DOHH2 (cell line): ENCODE results near the gene SCN5A.

Experiments used
- H3F3A ChIP-seq: fragments of 200-600 bp; sonication (generic), shearing (Covaris generic); 2 replicates; pipeline ENCODE4 v1.6.0; 2016; ENCODE audit warnings: antibody characterized with exemption, mild to moderate bottlenecking; ENCODE audit not compliant: control insufficient read depth, insufficient read depth
- H3K27ac ChIP-seq: fragments of 200-600 bp; sonication (generic); 2 replicates; pipeline ENCODE4 v1.5.1; 2014; ENCODE audit warnings: low read depth, mild to moderate bottlenecking, low read length, moderate library complexity
- H3K27me3 ChIP-seq: fragments of 200-600 bp; sonication (generic); 2 replicates; pipeline ENCODE4 v1.6.1; 2014; ENCODE audit warnings: mild to moderate bottlenecking, low read length, mixed read lengths; ENCODE audit not compliant: control insufficient read depth
- H3K36me3 ChIP-seq: fragments of 200-600 bp; sonication (generic); 2 replicates; pipeline ENCODE4 v1.6.1; 2014; ENCODE audit warnings: mild to moderate bottlenecking, low read length, moderate library complexity, mixed read lengths; ENCODE audit not compliant: control insufficient read depth
- H3K4me1 ChIP-seq: fragments of 200-600 bp; sonication (generic); 2 replicates; pipeline ENCODE4 v1.6.1; 2014; ENCODE audit warnings: mild to moderate bottlenecking, low read length, mixed read lengths; ENCODE audit not compliant: control insufficient read depth
- H3K4me2 ChIP-seq: fragments of 200-600 bp; sonication (generic); 2 replicates; pipeline ENCODE4 v1.6.0; 2014; ENCODE audit warnings: mild to moderate bottlenecking, low read length, moderate library complexity
- H3K4me3 ChIP-seq: fragments of 200-600 bp; sonication (generic); 2 replicates; pipeline ENCODE4 v1.5.1; 2014; ENCODE audit warnings: mild to moderate bottlenecking, low read length, mixed read lengths
- H3K79me2 ChIP-seq: fragments of 200-600 bp; sonication (generic); 2 replicates; pipeline ENCODE4 v1.6.1; 2014; ENCODE audit warnings: mild to moderate bottlenecking, low read length, mixed read lengths; ENCODE audit not compliant: control insufficient read depth
- H3K9me2 ChIP-seq: fragments of 200-600 bp; sonication (generic); replicated peaks from 2 replicates; pipeline ENCODE4 v1.6.1; 2014; ENCODE audit warnings: mild to moderate bottlenecking, low read length, mixed read lengths; ENCODE audit not compliant: control insufficient read depth
- H3K9me3 ChIP-seq: fragments of 200-600 bp; sonication (generic); 2 replicates; pipeline ENCODE4 v1.6.1; 2014; ENCODE audit warnings: antibody characterized with exemption, low read length, mixed read lengths; ENCODE audit not compliant: control insufficient read depth, insufficient read depth
- H4K20me1 ChIP-seq: fragments of 200-600 bp; sonication (generic); 2 replicates; pipeline ENCODE4 v1.6.0; 2014; ENCODE audit warnings: low read depth, mild to moderate bottlenecking, antibody characterized with exemption, low read length, moderate library complexity; ENCODE audit not compliant: control insufficient read depth, insufficient read depth
- EZH2phosphoT487 ChIP-seq: fragments of 200-600 bp; sonication (generic); IDR thresholded peaks from 2 replicates; pipeline ENCODE4 v1.6.1; 2017; ENCODE audit warnings: borderline replicate concordance, mild to moderate bottlenecking, antibody characterized with exemption, low read length, moderate library complexity, mixed read lengths
- TF ChIP-seq, protein P1 (sequence below): fragments of 200-600 bp; sonication (generic); IDR thresholded peaks from one replicate; pipeline ENCODE4 v1.5.1; 2014; ENCODE audit warnings: antibody characterized with exemption, mild to moderate bottlenecking, low read depth, low read length; ENCODE audit not compliant: poor library complexity, severe bottlenecking

Gene SCN5A

DNA sequence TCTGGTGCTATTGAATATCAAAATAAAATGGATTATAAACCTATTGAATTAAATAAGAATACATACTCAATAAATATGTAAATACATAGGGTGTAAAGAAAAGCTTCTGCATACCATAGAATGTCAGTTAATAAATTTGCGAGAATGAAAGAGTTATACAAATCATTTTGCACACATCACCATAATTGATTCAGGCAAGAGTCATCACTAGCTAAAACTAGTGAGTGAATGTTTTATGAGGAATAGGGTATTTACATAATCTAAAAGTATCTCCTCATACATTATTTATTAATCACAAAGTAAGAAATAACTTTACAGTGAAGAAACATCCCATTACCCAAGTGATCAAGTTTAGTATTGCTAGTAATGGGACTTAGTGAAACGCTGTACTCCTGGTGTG is 139.8 kb downstream of the SCN5A start:
- no peaks in the 10 kb centered on the region for H3K79me2 ChIP-seq
- TF ChIP-seq, protein P1, sequence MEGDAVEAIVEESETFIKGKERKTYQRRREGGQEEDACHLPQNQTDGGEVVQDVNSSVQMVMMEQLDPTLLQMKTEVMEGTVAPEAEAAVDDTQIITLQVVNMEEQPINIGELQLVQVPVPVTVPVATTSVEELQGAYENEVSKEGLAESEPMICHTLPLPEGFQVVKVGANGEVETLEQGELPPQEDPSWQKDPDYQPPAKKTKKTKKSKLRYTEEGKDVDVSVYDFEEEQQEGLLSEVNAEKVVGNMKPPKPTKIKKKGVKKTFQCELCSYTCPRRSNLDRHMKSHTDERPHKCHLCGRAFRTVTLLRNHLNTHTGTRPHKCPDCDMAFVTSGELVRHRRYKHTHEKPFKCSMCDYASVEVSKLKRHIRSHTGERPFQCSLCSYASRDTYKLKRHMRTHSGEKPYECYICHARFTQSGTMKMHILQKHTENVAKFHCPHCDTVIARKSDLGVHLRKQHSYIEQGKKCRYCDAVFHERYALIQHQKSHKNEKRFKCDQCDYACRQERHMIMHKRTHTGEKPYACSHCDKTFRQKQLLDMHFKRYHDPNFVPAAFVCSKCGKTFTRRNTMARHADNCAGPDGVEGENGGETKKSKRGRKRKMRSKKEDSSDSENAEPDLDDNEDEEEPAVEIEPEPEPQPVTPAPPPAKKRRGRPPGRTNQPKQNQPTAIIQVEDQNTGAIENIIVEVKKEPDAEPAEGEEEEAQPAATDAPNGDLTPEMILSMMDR, result no peak
- H3K4me3 ChIP-seq, result no peak overlapping the region
- no peaks in the 10 kb centered on the region for H3K4me1 ChIP-seq
- no peaks in the 10 kb centered on the region for H3K27me3 ChIP-seq
- H4K20me1 ChIP-seq, result no peaks in the 10 kb centered on the region
- no peaks in the 10 kb centered on the region for H3K9me3 ChIP-seq
- H3F3A ChIP-seq, result no peaks in the 10 kb centered on the region
- H3K9me2 ChIP-seq, result no peaks in the 10 kb centered on the region
- H3K27ac ChIP-seq, result no peak overlapping the region
- H3K4me2 ChIP-seq, result no peak overlapping the region
- peaks cover 48% of the 10 kb centered on the region for H3K36me3 ChIP-seq

DNA sequence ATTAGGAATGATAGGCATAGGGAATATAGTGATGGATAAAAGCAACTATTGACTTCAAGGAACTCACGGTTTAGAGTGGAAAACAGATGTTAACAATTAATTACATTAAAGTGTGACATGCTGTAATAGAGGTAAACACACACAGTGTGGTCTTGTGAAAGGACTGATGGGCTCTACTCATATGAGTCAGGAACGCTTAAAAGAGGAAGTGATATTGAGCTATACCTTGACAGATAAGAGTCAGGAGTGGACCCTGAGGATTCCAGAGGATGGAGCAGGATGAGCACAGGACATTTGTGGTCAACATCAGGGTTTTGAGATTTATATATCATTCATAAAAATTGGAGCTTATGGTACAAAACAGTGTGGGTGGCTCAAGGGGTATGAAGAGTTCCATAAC is 142.4 kb downstream of the SCN5A start:
- Histone ChIP-seq H4K20me1 (no peaks in the 10 kb centered on the region), H3F3A (no peaks in the 10 kb centered on the region), H3K9me3 (no peaks in the 10 kb centered on the region), H3K4me2 (no peak overlapping the region), H3K27ac (no peak overlapping the region), H3K4me3 (no peak overlapping the region), H3K79me2 (no peaks in the 10 kb centered on the region), H3K27me3 (no peaks in the 10 kb centered on the region), H3K9me2 (no peaks in the 10 kb centered on the region), H3K4me1 (no peaks in the 10 kb centered on the region), H3K36me3 (peaks cover 60% of the 10 kb centered on the region)
- TF ChIP-seq EZH2phosphoT487, result no peak
- TF ChIP-seq, protein P1, result no peak

DNA sequence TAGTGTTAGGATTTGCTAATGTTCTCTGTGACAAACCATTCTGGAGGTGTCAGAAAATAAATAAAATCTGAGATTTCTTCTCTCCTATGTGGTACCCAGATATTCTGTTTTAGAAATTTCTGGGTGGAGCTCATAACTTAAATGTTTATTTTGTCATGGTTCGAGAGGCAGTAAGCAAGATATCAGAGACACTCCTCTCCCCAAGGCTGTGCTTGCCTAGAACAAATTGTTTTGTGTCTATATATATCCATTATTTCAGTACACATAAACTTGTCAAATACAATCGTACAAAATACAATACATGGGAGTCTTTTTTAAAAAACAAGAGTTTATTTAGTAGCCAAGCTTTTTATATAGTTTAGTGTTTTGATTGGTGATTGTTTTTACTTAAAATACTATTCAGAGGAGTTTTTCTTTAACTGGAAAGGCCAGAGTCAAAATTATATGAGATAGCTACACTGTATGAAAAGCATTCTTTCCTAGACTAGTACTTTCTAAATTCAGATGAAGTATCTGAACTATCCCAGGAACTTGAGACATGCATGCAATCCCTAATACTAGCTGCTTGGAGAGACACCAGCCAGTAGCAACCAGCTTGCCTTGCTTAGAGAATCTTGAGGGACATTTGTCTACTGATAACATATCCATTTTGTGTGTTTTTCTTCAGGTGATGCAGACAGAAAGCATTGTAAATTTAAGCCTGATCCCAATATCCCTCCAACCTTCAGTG is 148.6 kb downstream of the SCN5A start:
- TF ChIP-seq, protein P1, result no peak
- no peak for TF ChIP-seq EZH2phosphoT487
- H4K20me1 ChIP-seq, result no peaks in the 10 kb centered on the region
- no peaks in the 10 kb centered on the region for H3K9me2 ChIP-seq
- H3K36me3 ChIP-seq, result peaks cover 67% of the 10 kb centered on the region
- H3K4me2 ChIP-seq, result no peak overlapping the region
- H3K27me3 ChIP-seq, result no peaks in the 10 kb centered on the region
- peaks cover 12% of the 10 kb centered on the region for H3K4me1 ChIP-seq
- H3K4me3 ChIP-seq, result no peak overlapping the region
- H3F3A ChIP-seq, result no peaks in the 10 kb centered on the region
- no peak overlapping the region for H3K27ac ChIP-seq
- H3K9me3 ChIP-seq, result no peaks in the 10 kb centered on the region
- peaks cover 23% of the 10 kb centered on the region for H3K79me2 ChIP-seq
